GM23338 (cell line): Measurements from ENCODE around the gene GUCY1B1.

Source experiments
- CTCF ChIP-seq, 2 experiments: fragments of 200-600 bp in 1 of 2; sonication (generic) in 1 of 2; conservative IDR thresholded peaks; 2 replicates each; pipeline versions ENCODE4 v1.5.1 to v1.6.1; 2016 to 2017; ENCODE audit warnings: antibody characterized with exemption in 2 of 2, low read depth in 2 of 2, mild to moderate bottlenecking in 2 of 2, moderate library complexity in 1 of 2
- EZH2phosphoT487 ChIP-seq: fragments of 200-600 bp; sonication (generic); IDR thresholded peaks from one replicate; pipeline ENCODE4 v1.8.1; 2018; ENCODE audit warnings: antibody characterized with exemption; ENCODE audit not compliant: unreplicated experiment
- REST ChIP-seq: IDR thresholded peaks from one replicate; pipeline ENCODE4 v1.6.1; 2018; ENCODE audit warnings: antibody characterized with exemption; ENCODE audit not compliant: unreplicated experiment

GRCh38 chr4:155711556-155711955 lies 47.3 kb upstream of the GUCY1B1 start:
- TF ChIP-seq EZH2phosphoT487 (no peak), CTCF (conservative IDR thresholded peaks at IDR 0.05; ENCODE audit: low read depth in 2 of 2) (no peak), REST (no peak)
